ENCODE data around the gene PDZRN3. TPM values are rescaled to one million over a fixed set of nuclear protein-coding genes. Genes with fewer than 3 reads are reported as not detected.

PDZRN3 gene
- total and polyA plus RNA-seq, 2 donors (not counting 3 experiments of a cell fraction or from before 2014, with no cell fraction given) = not detected

DNA sequence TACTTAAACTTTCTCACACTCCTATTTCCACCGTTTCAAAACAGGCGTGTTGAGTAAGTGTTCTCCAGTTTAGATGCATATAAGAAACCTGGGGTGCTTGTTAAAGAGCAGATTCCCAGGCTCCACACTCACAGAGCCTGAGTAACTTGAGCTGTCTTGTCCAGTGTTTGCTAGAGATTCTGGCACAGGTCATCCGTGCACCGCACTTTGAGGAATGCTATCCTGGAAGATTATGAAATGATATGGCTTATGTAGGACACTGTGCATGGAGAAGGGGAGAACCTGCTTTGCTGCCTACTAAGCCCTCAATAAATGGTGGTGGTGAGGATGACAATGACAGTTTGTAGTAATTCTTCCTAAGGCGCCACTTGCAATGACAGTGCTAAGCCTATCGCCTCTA is 273.7 kb downstream of the PDZRN3 start:
- Histone ChIP-seq H2AFZ (ENCODE audit: low read depth, low read length) (no peak overlapping the region), H3K9me1 (replicated peaks; ENCODE audit: control insufficient read depth, extremely low read depth, insufficient read depth, low read length) (no peaks in the 10 kb centered on the region), H3K27me3 (ENCODE audit: control insufficient read depth in 2 of 2, insufficient read depth in 2 of 2, low read length in 2 of 2) (no peaks in the 10 kb centered on the region), H3K9ac (replicated peaks; ENCODE audit: extremely low read depth, insufficient read depth, low read length) (no peak overlapping the region), H4K20me1 (replicated peaks; ENCODE audit: control insufficient read depth, extremely low read depth, insufficient read depth, low read length) (no peaks in the 10 kb centered on the region), H3K4me1 (ENCODE audit: control insufficient read depth, extremely low read depth, insufficient read depth, low read length) (no peaks in the 10 kb centered on the region), H3K4me3 (replicated peaks in 1 of 3; ENCODE audit: insufficient read depth in 1 of 3, low read depth in 1 of 3, low read length in 3 of 3) (no peak overlapping the region), H3K79me2 (ENCODE audit: control insufficient read depth, insufficient read depth, low read length) (no peaks in the 10 kb centered on the region), H3K4me2 (ENCODE audit: insufficient read depth, low read length) (no peak overlapping the region), H3K9me3 (replicated peaks; ENCODE audit: control insufficient read depth, insufficient read depth, low read length) (no peaks in the 10 kb centered on the region), H3K36me3 (ENCODE audit: control insufficient read depth in 2 of 2, extremely low read depth in 1 of 2, insufficient read depth in 2 of 2, low read length in 2 of 2) (no peaks in the 10 kb centered on the region), H3K27ac (ENCODE audit: insufficient read depth, low read depth, low read length) (no peak overlapping the region)
- TF ChIP-seq MYC (IDR thresholded peaks at IDR 0.05; ENCODE audit: low read depth, low read length) = no peak
- no peak for TF ChIP-seq POLR2A (IDR thresholded peaks at IDR 0.05; ENCODE audit: low read depth, low read length)
- TF ChIP-seq, protein P1, sequence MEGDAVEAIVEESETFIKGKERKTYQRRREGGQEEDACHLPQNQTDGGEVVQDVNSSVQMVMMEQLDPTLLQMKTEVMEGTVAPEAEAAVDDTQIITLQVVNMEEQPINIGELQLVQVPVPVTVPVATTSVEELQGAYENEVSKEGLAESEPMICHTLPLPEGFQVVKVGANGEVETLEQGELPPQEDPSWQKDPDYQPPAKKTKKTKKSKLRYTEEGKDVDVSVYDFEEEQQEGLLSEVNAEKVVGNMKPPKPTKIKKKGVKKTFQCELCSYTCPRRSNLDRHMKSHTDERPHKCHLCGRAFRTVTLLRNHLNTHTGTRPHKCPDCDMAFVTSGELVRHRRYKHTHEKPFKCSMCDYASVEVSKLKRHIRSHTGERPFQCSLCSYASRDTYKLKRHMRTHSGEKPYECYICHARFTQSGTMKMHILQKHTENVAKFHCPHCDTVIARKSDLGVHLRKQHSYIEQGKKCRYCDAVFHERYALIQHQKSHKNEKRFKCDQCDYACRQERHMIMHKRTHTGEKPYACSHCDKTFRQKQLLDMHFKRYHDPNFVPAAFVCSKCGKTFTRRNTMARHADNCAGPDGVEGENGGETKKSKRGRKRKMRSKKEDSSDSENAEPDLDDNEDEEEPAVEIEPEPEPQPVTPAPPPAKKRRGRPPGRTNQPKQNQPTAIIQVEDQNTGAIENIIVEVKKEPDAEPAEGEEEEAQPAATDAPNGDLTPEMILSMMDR (IDR thresholded peaks at IDR 0.05; ENCODE audit: extremely low read depth in 1 of 2, insufficient read depth in 1 of 2, low read depth in 1 of 2, low read length in 2 of 2) = no peak
- no peak for TF ChIP-seq JUN (IDR thresholded peaks at IDR 0.05; ENCODE audit: borderline replicate concordance, insufficient read depth, insufficient read length, low read depth)
- TF ChIP-seq, protein P2, sequence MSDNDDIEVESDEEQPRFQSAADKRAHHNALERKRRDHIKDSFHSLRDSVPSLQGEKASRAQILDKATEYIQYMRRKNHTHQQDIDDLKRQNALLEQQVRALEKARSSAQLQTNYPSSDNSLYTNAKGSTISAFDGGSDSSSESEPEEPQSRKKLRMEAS (IDR thresholded peaks at IDR 0.05; ENCODE audit: insufficient read depth, insufficient read length) = no peak
- no peak for TF ChIP-seq GATA2 (IDR thresholded peaks at IDR 0.05; ENCODE audit: insufficient read depth, insufficient read length, low read depth, low read length)
- ChIA-PET CTCF (no interaction called here), POLR2A (no interaction called here)
- DNase-seq (ENCODE audit: low read depth, low spot score) (no peak), FAIRE-seq (no peak)
- BruUV-seq (replicated peaks) = no TSS peak
- intact Hi-C loops (cut with micrococcal nuclease) = no loop called here
- dilution Hi-C loops (cut with MboI; ENCODE audit: extremely low pct_ligation_motif_present, low sequenced_read_pairs) = no loop called here

DNA sequence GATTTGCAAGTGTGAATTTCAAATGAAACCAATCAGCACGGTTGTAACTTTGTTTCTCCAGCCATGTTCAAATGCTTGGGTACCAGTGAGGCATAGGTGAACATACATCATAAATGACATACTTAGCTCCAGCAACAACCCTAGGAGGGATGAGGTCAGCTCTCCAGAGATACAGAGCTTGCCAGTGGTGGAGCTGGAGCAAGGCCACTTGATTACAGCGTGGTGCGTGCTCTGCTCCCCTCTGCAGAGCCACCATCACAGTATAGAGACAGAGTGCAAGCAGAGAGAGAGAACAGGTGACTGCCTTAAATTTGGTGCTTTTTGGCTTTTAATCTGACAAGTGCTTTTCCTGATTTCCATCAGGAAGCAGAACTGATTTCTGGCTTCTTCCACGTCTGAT is 275.1 kb downstream of the PDZRN3 start:
- Histone ChIP-seq H3K9ac (replicated peaks; ENCODE audit: extremely low read depth, insufficient read depth, low read length) (no peak overlapping the region), H3K36me3 (ENCODE audit: control insufficient read depth in 2 of 2, extremely low read depth in 1 of 2, insufficient read depth in 2 of 2, low read length in 2 of 2) (no peaks in the 10 kb centered on the region), H3K4me2 (ENCODE audit: insufficient read depth, low read length) (no peak overlapping the region), H2AFZ (ENCODE audit: low read depth, low read length) (no peak overlapping the region), H4K20me1 (replicated peaks; ENCODE audit: control insufficient read depth, extremely low read depth, insufficient read depth, low read length) (no peaks in the 10 kb centered on the region), H3K4me3 (replicated peaks in 1 of 3; ENCODE audit: insufficient read depth in 1 of 3, low read depth in 1 of 3, low read length in 3 of 3) (no peak overlapping the region), H3K27me3 (ENCODE audit: control insufficient read depth in 2 of 2, insufficient read depth in 2 of 2, low read length in 2 of 2) (no peaks in the 10 kb centered on the region), H3K9me1 (replicated peaks; ENCODE audit: control insufficient read depth, extremely low read depth, insufficient read depth, low read length) (no peaks in the 10 kb centered on the region), H3K9me3 (replicated peaks; ENCODE audit: control insufficient read depth, insufficient read depth, low read length) (no peaks in the 10 kb centered on the region), H3K27ac (ENCODE audit: insufficient read depth, low read depth, low read length) (no peak overlapping the region), H3K79me2 (ENCODE audit: control insufficient read depth, insufficient read depth, low read length) (no peaks in the 10 kb centered on the region), H3K4me1 (ENCODE audit: control insufficient read depth, extremely low read depth, insufficient read depth, low read length) (no peaks in the 10 kb centered on the region)
- CTCF ChIA-PET = no interaction called here
- dilution Hi-C loops (cut with MboI; ENCODE audit: extremely low pct_ligation_motif_present, low sequenced_read_pairs) (no loop called here), intact Hi-C loops (cut with micrococcal nuclease) (no loop called here)
- POLR2A ChIA-PET = no interaction called here
- no peak for DNase-seq (ENCODE audit: low read depth, low spot score)
- TF ChIP-seq JUN (IDR thresholded peaks at IDR 0.05; ENCODE audit: borderline replicate concordance, insufficient read depth, insufficient read length, low read depth) = no peak
- BruUV-seq (replicated peaks) = no TSS peak
- FAIRE-seq = no peak
